A549 (cell line): ENCODE data around the gene SLC8A2. TPM values are rescaled to one million over a fixed set of nuclear protein-coding genes. Genes with fewer than 3 reads are reported as not detected.

Source experiments
- ATAC-seq, 2 experiments: fragments of 200-7000 bp in 1 of 2; fragments of >200 bp in 1 of 2; cut with Nextera tagmentation in 1 of 2; cut with Tn5 transposase in 1 of 2; 3 replicates each; pipeline versions ENCODE4 v1.8.0 to v1.9.1; 2018 to 2020; ENCODE audit warnings: mild to moderate bottlenecking in 1 of 2, moderate library complexity in 1 of 2
- CTCF ChIA-PET: fragments of 300-600 bp; sonication (Branson Sonifier 250); formaldehyde crosslinking; extraction: SDS; loops from one replicate; lab custom pipeline; 2021; ENCODE audit warnings: antibody characterized with exemption, inconsistent platforms; lab: Yijun Ruan, JAX
- POLR2A ChIA-PET: fragments of 350-600 bp; formaldehyde crosslinking; extraction: SDS; loops from one replicate; lab custom pipeline; 2021; ENCODE audit warnings: antibody characterized with exemption, inconsistent platforms; lab: Yijun Ruan, JAX
- DNase-seq, 2 experiments: peaks; one replicate each; pipeline versions ENCODE4 v3.0.0 to v3.0.0-alpha.2; 2011 to 2016; ENCODE audit warnings: low read depth in 1 of 2, low spot score in 1 of 2
- FAIRE-seq: peaks from 2 replicates; lab custom pipeline; 2011; peaks lifted over from hg19 to GRCh38; lab: Jason Lieb, UNC
- H3K27ac ChIP-seq, 2 experiments: fragments of >200 bp; sonication (Bioruptor Twin); formaldehyde crosslinking; 3 replicates each; pipeline ENCODE4 v1.5.1; 2016 to 2017
- H3K4me1 ChIP-seq: fragments of >200 bp; sonication (Bioruptor Twin); formaldehyde crosslinking; 3 replicates; pipeline ENCODE4 v1.6.1; 2016
- H3K4me2 ChIP-seq: fragments of >200 bp; sonication (Bioruptor Twin); formaldehyde crosslinking; 3 replicates; pipeline ENCODE4 v1.6.1; 2016
- H3K4me3 ChIP-seq: fragments of >200 bp; sonication (Bioruptor Twin); formaldehyde crosslinking; 3 replicates; pipeline ENCODE4 v1.5.1; 2016
- H3K9me3 ChIP-seq: fragments of >200 bp; sonication (Bioruptor Twin); formaldehyde crosslinking; 3 replicates; pipeline ENCODE4 v1.6.1; 2016
- EHMT2 ChIP-seq: fragments of 200-600 bp; sonication (generic); IDR thresholded peaks from 2 replicates; pipeline ENCODE4 v1.6.1; 2016; ENCODE audit warnings: antibody characterized with exemption, low read depth, mild to moderate bottlenecking, moderate library complexity
- ESRRA ChIP-seq: fragments of 150-350 bp; IDR thresholded peaks from 2 replicates; pipeline ENCODE4 v1.6.1; 2014; ENCODE audit warnings: mild to moderate bottlenecking, low read length, borderline replicate concordance
- FOSL2 ChIP-seq, 2 experiments: fragments of 450-650 bp in 1 of 2; fragments of >200 bp in 1 of 2; sonication (Bioruptor Twin) in 1 of 2; formaldehyde crosslinking; IDR thresholded peaks; 2 replicates each; pipeline versions ENCODE4 v1.5.0 to v1.6.1; 2016 to 2020; ENCODE audit warnings: mild to moderate bottlenecking in 1 of 2, moderate library complexity in 1 of 2
- HEYL ChIP-seq: fragments of 250-450 bp; sonication (Bioruptor Pico); IDR thresholded peaks from 2 replicates; pipeline ENCODE4 v1.8.0; 2021; ENCODE audit warnings: mild to moderate bottlenecking, moderate library complexity
- HOXA7 ChIP-seq: fragments of 250-450 bp; sonication (Bioruptor Pico); IDR thresholded peaks from 2 replicates; pipeline ENCODE4 v1.5.0; 2020; ENCODE audit warnings: mild to moderate bottlenecking, moderate library complexity
- JUN ChIP-seq, 2 experiments: fragments of >200 bp; sonication (Bioruptor Twin); formaldehyde crosslinking; IDR thresholded peaks; 2 replicates in 1 of 2; 3 replicates in 1 of 2; pipeline ENCODE4 v1.6.1; 2016 to 2017
- KDM1A ChIP-seq: fragments of 200-600 bp; sonication (generic); IDR thresholded peaks from 2 replicates; pipeline ENCODE4 v1.6.1; 2016; ENCODE audit warnings: low read depth, mild to moderate bottlenecking
- KDM5A ChIP-seq: fragments of 200-600 bp; sonication (generic); IDR thresholded peaks from 2 replicates; pipeline ENCODE4 v1.6.1; 2016; ENCODE audit warnings: antibody characterized with exemption, mild to moderate bottlenecking
- MAZ ChIP-seq: fragments of 150-350 bp; IDR thresholded peaks from 2 replicates; pipeline ENCODE4 v1.6.1; 2014; ENCODE audit warnings: antibody characterized with exemption, low read depth, low read length, borderline replicate concordance
- PHF8 ChIP-seq: fragments of 200-600 bp; sonication (generic); IDR thresholded peaks from 2 replicates; pipeline ENCODE4 v1.6.1; 2016; ENCODE audit warnings: low read depth, mild to moderate bottlenecking, antibody characterized with exemption, moderate library complexity, borderline replicate concordance
- RAD21 ChIP-seq, 2 experiments: fragments of >200 bp in 1 of 2; sonication (Bioruptor Twin) in 1 of 2; formaldehyde crosslinking in 1 of 2; IDR thresholded peaks in 1 of 2; conservative IDR thresholded peaks in 1 of 2; 2 replicates in 1 of 2; 3 replicates in 1 of 2; pipeline ENCODE4 v1.6.1; 2012 to 2018; ENCODE audit warnings: inconsistent platforms in 1 of 2
- RARB ChIP-seq: fragments of 250-450 bp; sonication (Bioruptor Pico); IDR thresholded peaks from 2 replicates; pipeline ENCODE4 v1.8.0; 2021; ENCODE audit warnings: mild to moderate bottlenecking, moderate library complexity
- SMC3 ChIP-seq: fragments of >200 bp; sonication (Bioruptor Twin); formaldehyde crosslinking; IDR thresholded peaks from 3 replicates; pipeline ENCODE4 v1.6.1; 2018; ENCODE audit warnings: inconsistent platforms
- TP53 ChIP-seq: fragments of 250-450 bp; sonication (Bioruptor Pico); IDR thresholded peaks from 2 replicates; pipeline ENCODE4 v1.5.0; 2021; ENCODE audit warnings: mild to moderate bottlenecking, moderate library complexity
- ZNF302 ChIP-seq: fragments of 250-450 bp; sonication (Bioruptor Pico); IDR thresholded peaks from 2 replicates; pipeline ENCODE4 v1.9.0; 2021; ENCODE audit warnings: inconsistent platforms, mild to moderate bottlenecking, moderate library complexity
- WGBS: methylation state at CpG from one replicate; pipeline ENCODE4 v1.1.6; 2017; ENCODE audit errors: missing lambda C conversion rate; 5-methylcytosine and 5-hydroxymethylcytosine counted together
- polyA plus RNA-seq, 4 experiments: library from polyadenylated mRNA; depleted of rRNA in 3 of 4; stranded (reverse); fragments of >200 nt; fragmentation: RNase III in 1 of 4; extraction: RNeasy Plus Mini Kit Qiagen cat#74134 plus additional on column Dnase treatment in 1 of 4; gene quantifications; 2 replicates in 3 of 4; 3 replicates in 1 of 4; pipeline ENCODE4 v1.2.3, GENCODE V29; 2011 to 2017

Gene SLC8A2
- polyA plus RNA-seq, 2 of the 4 experiments (the other 2 are of a cell fraction) = 0.15 to 0.35 TPM

GRCh38 chr19:47422417-47423163 lies 49.1 kb downstream of the SLC8A2 start:
- no peak overlapping the region; a peak in 1 of 6 replicates for H3K27ac ChIP-seq
- 40% methylated on average over 1 of the region's 1 CpG for WGBS
- H3K9me3 ChIP-seq = no peaks in the 10 kb centered on the region
- peaks cover 44% of the 10 kb centered on the region for H3K4me1 ChIP-seq
- DNase-seq = no peak
- ChIA-PET POLR2A (no interaction called here), CTCF (no interaction called here)
- peak overlapping the region; percentile 61 for H3K4me2 ChIP-seq
- FAIRE-seq = no peak
- no peak overlapping the region for H3K4me3 ChIP-seq
- 0 out of 2 replicates have a peak, but pooled peaks have one; percentile 32 for TF ChIP-seq KDM1A
- TF ChIP-seq EHMT2 = no peak
- ATAC-seq = no peak

DNA sequence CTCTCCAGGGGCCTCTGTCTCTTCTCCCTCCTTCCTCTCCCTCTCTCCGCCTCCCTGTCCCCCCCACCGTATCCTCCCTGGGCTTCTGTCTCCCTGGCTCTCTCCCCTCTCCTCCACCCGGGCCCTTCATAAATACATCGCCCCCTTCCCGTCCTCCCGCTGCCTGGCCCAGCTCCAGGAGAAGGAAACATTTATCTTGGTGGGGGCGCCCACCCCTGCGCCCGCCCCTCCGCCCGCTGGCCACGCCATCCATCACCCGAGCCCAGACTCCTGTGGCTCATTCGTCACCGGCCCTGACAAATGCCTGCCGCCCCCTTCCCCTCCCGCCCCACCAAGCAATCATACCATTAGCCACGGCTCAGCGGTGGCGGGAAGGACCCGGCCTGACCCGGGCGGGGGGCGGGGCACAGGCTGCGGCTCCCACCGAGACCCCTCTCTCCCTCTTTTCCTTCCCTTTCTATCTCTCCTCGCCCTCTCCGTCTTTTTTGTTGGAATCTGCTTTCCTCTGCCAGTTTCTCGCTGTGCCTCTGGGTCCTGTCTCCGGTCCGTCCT lies 49.8 kb downstream of the SLC8A2 start:
- 29% methylated on average over 22 of the region's 31 CpGs for WGBS
- DNase-seq = no peak
- Histone ChIP-seq H3K4me2 (peak overlapping the region; percentile 61), H3K9me3 (no peaks in the 10 kb centered on the region), H3K4me1 (peaks cover 46% of the 10 kb centered on the region), H3K4me3 (no peak overlapping the region), H3K27ac (peak overlapping the region in 1 of 2 experiments; percentile 38; a peak in 2 of 6 replicates)
- no peak for FAIRE-seq
- ChIA-PET POLR2A (no interaction called here), CTCF (no interaction called here)
- TF ChIP-seq KDM5A (no peak), HOXA7 (no peak), FOSL2 (IDR thresholded peaks at IDR 0.05) (no peak), FOSL2 (CRISPR knock-in tag; IDR thresholded peaks at IDR 0.05) (no peak), ZNF302 (CRISPR knock-in tag) (no peak)
- ATAC-seq = 0 out of 6 replicates have a peak, but pooled peaks of 1 of the 2 experiments have one; percentile 4

- DNase-seq (no peak), FAIRE-seq (no peak), ATAC-seq (no peak)
- ChIA-PET POLR2A (no interaction called here), CTCF (interaction anchor here (1.5 kb wide), 1 partner anchor 12 kb away, joined by 5 read pairs; no protein-coding TSS in a partner anchor)
- peaks cover 46% of the 10 kb centered on the region for H3K4me1 ChIP-seq
- no peak overlapping the region for H3K4me3 ChIP-seq
- H3K9me3 ChIP-seq = no peaks in the 10 kb centered on the region
- WGBS = 60% methylated on average over 16 of the region's 16 CpGs
- TF ChIP-seq HEYL (CRISPR knock-in tag) = no peak
- TF ChIP-seq RARB (CRISPR knock-in tag) = no peak
- no peak for TF ChIP-seq PHF8
- TF ChIP-seq TP53 (CRISPR knock-in tag) = no peak
- no peak for TF ChIP-seq ESRRA
- TF ChIP-seq RAD21 (conservative IDR thresholded peaks at IDR 0.05 in 1 of 2, IDR thresholded peaks at IDR 0.05 in 1 of 2) = no peak
- no peak for TF ChIP-seq SMC3
- H3K27ac ChIP-seq = no peak overlapping the region; a peak in 1 of 6 replicates
- peak overlapping the region; percentile 61 for H3K4me2 ChIP-seq
Observed at GRCh38 chr19:47421244-47421786, 50.4 kb downstream of the SLC8A2 start.

DNA sequence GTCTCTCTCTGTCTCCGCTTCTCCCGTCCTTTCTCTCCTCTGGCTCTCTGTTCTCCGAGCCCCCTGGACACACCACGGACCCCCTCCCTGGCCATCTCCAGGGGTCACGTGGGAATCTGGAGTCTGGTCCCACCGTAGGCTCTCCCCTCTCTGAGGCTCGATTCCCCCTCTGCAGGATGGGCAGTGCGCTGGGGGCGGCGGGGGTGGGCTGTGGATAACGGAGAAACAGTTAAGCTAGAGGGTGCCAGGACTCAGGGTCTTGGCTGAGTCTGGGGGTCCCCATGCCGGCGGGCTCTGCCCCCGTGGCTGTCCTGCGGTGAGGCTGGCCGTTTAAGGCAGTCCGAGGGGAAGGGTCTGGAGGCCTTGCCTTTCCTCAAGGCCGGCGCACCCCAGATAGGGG lies 51.9 kb downstream of the SLC8A2 start:
- H3K4me3 ChIP-seq = no peak overlapping the region; the same call in 2 of the 3 replicates
- no peaks in the 10 kb centered on the region for H3K9me3 ChIP-seq
- peaks cover 46% of the 10 kb centered on the region for H3K4me1 ChIP-seq
- ATAC-seq = no peak
- TF ChIP-seq MAZ = no peak
- TF ChIP-seq JUN (IDR thresholded peaks at IDR 0.05) = 0 out of 5 replicates have a peak, but pooled peaks of 1 of the 2 experiments have one; percentile 1
- peak overlapping the region in 1 of 2 experiments; percentile 93; a peak in 3 of 6 replicates for H3K27ac ChIP-seq
- H3K4me2 ChIP-seq = peak overlapping the region; percentile 98
- ChIA-PET CTCF (interaction anchor here (1.0 to 1.8 kb wide), 4 partner anchors 8 to 143 kb away, joined by 3 to 6 read pairs (median 3); no protein-coding TSS in a partner anchor), POLR2A (no interaction called here)
- 73% methylated on average over 16 of the region's 19 CpGs for WGBS
- FAIRE-seq = no peak
- DNase-seq = no peak
